ENCODE measurements around the gene ANKFY1. TPM values are rescaled to one million over a fixed set of nuclear protein-coding genes. Genes with fewer than 3 reads are reported as not detected.
"Not testable (repeated sequence)": the region's sequence is repeated elsewhere in the genome, so short reads cannot be mapped to it uniquely, and the experiment has no call there.

The ANKFY1 gene
- total RNA-seq, 1 donor from 2014 or later = 37.9 TPM

- DNase-seq = no peak
Measured at GRCh38 chr17:4219241-4219640, 44.5 kb downstream of the ANKFY1 start.

- DNase-seq = no peak
Measured at GRCh38 chr17:4215882-4216570, 47.8 kb downstream of the ANKFY1 start.

DNA sequence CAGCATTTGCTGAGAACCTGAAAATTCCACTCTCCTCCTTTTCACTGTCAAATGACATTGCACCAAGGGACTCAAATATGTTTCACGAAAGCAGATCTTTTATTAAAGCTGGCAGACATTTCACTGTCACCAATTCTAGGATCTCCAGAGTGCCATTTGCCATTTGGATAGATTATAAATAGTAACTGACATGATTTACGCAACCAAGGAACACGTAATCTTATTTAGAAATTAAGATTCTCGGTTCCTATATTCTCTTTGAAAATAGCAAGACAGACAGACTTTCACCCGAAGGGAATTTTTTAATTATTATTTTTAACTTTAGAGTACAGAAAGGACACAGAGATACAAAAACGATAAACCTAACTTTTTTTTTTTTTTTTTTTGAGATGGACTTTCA, 49.6 kb downstream of the ANKFY1 start:
- DNase-seq = no peak

DNA sequence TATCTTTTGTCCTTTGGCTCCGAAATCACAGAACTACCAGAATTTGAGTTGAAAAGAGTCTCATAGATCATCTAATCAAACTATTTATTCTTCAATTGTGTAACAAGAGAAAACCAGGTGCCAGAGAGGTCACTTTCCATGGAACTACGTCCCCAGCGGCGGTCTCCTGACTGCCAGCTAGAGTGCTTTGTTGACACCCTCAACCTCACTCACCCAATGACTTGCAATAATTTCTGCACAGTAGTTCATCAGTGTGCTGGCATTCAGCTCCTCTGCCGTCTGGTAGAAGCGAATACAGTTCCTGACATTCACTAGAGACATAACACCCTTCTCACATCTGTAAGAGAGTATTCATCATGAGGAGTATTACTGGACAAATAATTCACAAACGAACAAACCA, 54.2 kb downstream of the ANKFY1 start:
- no peak for DNase-seq

DNA sequence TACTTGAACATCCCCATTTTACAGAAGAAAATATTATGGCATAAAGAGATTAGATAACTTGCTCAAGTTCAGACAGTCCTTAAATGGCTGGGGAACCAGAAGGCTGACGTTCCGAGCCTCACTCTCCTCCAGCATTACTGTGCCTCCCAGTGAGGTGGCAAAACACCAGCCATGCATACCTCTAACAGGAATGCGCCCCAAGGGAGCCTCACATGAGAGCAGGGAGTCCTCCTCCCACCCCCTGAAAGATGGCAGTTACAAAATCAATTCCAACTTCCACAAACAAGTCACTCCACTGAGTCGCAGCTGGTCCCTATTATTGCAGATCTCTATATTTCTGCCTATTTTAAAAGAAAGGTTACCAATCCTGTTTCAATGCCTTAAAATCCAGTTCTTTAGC, 55.5 kb downstream of the ANKFY1 start:
- no peak for DNase-seq

GRCh38 chr17:4206962-4207361, 56.8 kb downstream of the ANKFY1 start:
- DNase-seq = no peak

DNA sequence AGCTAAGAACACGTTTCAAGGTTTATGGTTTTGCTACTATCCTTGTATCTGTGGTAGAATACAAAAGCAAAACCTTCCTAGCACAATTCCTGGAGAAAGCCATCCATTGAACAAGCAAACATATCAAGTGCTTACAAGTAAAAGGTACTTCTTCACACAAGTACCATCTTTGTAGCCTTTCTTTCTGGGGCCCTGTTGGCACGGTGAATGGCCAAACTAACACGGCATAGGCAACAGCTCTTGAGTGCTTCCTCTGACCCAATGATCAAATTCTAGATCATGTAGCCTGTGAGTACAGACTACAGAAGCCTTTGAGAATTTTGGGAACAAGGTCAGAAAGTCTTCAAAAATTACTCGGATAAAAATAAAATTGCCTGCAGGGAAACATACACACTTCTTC, 57.9 kb downstream of the ANKFY1 start:
- DNase-seq = no peak

DNA sequence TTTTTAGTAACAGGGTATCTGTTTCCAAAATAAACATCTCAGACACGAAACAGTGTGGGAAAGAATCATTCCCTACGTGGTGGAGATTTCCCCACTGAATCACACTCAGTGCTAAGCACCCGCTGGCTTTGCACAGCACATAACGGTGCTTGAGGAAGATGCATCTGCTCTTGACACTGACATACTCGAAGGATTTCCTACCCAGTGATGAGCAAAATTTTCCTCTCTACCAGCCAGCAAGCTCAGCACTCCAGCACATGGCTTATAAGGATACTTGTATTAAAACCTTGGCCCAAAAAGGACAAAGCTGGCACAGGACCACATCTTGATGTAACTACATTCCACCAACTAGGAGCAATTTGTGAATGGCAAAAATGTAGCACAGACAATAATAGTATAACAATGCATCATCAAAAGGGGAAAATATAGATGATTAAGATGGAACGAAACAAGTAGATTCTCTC, 59.0 kb downstream of the ANKFY1 start:
- DNase-seq = peak; percentile 90

DNA sequence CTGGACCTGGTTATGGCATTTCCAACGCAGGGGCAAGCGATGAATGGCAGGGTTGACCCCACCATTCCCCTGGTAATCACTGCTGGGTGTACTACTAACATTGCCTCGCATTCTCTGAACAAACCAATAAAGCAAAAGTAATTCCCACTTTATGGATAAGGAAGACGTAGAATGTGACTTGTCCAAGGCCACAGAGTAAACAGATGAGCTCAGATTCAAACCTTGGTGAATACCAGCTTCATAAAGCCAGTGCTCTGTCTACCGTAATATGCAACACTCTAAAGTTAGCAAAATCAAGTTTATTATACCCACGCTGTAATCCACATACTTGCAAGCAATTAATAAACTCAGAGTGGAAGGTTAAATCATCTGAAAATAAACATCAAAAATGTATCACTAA, 59.6 kb downstream of the ANKFY1 start:
- no peak for DNase-seq

DNA sequence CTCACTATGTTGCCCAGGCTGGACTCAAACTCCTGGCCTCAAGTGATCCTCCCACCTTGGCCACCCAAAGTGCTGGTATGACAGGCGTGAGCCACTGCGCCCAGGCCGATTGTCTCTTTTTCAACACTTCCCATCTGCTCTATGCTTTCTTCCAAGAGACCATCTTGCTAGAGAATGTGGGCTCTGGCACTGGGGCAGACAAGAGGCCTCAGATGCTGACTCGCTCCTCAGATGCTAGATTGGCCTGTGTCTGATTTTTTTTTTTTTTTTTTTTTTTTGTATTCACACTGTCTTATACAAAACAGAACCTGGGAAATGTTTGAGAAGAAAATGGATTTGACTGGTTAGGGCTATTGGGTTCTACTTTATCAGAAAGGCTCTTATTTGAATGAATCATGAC, 62.6 kb downstream of the ANKFY1 start:
- no peak for DNase-seq

DNA sequence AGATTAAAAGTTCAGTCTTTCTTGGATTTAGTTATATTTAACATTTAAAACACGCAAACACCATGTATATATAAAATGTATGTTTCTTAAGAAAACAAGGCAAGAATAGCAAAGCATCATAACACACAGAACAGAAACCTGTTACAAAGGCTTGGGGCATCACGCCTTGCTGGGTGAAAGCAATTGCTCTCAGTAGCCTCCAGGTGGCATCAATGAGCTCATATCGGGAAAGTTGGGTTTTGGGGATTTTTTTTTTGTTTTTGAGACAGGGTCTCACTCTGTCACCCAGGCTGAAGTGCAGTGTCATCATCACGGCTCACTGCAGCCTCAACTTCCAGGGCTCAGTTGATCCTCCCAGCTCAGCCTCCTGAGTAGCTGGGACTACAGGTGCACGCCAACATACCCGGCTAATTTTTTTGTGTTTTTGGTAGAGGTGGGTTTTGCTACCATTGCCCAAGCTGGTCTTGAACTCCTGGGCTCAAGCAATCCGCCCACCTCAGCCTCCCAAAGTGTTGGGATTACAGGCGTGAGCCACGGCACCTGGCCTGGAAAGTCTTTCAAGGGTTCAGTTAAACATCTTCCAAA, 63.9 kb downstream of the ANKFY1 start:
- DNase-seq = no peak

DNA sequence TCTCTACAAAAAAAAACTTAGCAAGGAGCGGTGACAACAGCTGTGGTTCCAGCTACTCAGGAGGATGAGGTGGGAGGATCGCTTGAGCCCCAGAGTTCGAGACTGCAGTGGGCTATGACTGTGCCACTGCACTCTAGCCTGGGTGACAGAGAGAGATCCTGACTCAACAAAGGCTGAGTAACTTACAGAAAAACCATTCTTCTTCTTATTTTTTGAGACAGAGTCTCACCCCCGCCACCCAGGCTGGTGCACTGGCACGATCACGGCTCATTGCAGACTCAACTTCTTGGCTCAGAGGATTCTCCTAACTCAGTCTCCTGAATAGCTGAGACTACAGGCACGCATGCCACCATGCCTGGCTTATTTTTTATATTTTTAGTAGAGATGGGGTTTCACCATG, 64.8 kb downstream of the ANKFY1 start:
- DNase-seq = no peak

DNA sequence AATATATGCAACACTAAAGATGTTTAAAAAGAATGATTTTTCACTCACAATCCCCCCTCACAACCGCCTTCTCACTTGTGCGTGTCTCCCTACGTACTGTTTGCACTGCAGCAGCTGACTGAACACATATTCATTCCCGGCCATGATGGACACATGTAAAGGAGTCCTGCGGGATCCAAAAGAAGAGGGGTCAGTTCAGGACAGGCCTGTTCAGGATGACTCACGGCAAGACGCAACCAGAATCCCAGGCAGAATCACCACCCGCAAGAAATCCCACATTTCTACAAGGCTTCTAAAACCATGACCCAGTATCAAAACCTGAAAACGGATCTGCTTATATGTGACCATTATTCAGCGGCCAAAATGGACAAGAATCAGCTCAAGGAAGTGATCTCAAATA, 68.5 kb downstream of the ANKFY1 start:
- no peak for DNase-seq

DNA sequence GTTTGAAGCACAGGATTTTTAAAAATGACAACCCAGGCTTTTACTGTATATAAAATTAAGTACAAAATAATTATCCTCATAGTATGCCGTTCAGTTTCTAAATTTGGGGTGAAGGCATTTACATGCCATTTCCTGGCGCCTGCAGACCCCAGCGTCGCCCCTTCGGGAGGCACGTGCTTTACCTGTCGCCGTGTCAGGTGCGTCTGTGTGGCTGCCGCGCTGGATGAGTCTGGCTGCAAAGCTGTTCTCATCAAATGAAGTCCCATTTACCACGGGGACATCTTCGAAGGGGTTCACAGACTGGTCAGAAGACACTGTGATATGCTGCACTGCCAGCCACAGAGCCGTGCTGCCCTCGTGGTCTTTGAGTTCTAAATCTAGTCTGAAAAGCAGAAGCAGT, 69.0 kb downstream of the ANKFY1 start:
- DNase-seq = no peak

DNA sequence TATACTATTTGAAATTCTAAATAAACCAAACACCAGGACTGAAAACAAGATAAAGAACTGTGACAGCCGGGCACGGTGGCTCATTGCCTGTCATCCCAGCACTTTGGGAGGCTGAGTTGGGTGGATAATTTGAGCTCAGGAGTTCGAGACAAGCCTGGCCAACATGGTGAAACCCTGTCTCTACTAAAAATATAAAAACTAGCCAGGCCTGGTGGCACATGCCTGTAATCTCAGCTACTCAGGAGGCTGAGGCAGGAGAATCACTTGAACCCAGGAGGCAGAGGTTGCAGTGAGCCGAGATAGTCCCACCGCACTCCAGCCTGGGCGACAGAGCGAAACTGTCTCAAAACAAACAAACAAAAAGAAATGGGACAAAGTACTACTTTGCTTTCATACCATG, 73.0 kb downstream of the ANKFY1 start:
- DNase-seq = not testable (repeated sequence)

DNA sequence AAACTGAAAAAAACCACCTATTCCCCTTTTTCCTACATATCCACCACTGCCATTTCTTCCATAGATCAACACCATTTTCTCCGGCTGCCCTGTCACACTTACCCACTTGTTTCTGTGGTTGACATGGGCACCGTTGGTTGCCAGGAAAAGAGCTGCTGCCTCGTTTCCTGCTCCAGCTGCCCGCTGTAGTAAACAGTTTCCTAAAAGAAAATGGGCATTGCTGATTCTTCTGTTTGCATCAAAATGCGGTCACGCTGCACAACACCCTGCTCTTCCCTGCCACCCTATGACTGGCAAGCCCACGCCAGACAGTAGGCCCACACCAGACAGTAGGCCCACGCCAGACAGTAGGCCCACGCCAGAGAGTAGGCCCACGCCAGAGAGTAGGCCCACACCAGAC, 74.5 kb downstream of the ANKFY1 start:
- DNase-seq = no peak

DNA sequence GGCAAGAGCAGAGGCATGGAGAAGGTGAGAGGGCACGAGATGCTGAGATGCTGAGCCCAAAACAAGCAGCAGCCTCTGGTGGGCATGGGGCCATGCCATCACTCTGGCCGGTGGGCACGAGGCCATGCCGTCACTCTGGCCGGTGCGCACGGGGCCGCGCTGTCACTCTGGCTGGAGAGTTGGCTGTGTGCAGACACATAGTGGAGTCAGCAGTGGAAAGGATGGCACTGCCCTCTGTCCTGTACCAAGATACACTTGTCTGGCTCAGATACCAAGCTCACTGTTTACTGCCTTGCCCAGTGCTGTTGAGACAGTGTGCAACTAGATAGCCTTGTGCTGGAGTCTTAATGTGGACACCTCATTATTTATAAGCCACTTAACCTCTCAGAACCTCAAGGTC, 75.7 kb downstream of the ANKFY1 start:
- DNase-seq = no peak

DNA sequence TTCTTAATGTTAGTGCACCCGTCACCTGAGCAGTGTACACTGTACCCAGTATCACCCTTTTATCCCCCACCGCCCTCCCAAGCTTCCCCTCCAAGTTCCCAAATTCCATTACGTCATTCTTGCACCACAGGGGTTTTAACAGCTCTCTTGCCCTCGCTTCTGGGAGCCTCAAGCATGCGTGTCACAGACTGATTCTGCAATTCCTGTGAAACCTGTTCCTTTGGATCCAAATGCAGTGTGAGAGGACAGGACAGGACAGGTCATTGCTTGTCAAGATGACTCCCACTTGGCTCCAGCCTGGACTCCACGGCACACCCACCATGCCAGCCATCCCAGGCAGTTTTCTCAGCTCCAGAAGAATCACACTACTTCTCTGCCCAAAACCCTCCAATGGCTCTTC, 76.7 kb downstream of the ANKFY1 start:
- peak; percentile 46 for DNase-seq

GRCh38 chr17:4186357-4186881, 77.4 kb downstream of the ANKFY1 start:
- no peak for DNase-seq

DNA sequence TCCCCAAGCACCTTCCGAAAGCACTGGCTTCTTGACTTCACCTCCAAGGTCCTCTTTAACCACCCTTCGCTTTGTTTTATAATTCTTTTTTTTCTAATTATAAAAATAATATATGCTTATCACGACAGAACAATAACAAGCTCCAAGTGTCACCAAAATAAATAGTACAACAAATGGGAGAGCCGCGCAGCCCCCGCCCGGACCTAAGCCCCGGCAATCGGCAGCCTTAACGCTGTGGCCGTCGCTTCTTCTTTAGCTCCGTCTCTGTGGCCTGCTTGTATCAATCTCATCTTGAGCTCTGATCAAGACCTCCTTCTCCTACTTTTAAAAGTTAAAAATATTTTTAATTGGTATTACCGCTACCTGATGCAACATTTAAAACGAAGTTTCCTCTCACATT, 78.1 kb downstream of the ANKFY1 start:
- no peak for DNase-seq

DNA sequence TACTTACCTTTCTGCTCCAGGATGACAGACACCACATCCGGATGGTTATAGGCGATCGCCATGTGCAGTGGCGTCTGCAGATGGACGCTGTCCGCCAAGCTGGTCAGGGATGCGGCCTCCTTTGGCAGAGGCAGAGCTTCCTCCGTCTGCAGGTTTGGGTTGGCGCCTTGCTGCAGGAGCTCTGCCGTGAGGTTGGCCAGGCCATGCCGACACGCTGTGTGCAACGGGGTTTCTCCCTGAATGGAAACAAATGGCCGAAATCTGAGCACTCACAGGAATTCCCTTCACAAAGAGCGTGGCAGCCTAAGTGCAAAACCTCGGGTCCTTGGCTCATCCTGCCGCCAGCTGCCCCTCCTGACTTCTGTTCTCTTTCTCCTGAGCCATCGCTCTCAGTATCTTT, 79.0 kb downstream of the ANKFY1 start:
- no peak for DNase-seq

DNA sequence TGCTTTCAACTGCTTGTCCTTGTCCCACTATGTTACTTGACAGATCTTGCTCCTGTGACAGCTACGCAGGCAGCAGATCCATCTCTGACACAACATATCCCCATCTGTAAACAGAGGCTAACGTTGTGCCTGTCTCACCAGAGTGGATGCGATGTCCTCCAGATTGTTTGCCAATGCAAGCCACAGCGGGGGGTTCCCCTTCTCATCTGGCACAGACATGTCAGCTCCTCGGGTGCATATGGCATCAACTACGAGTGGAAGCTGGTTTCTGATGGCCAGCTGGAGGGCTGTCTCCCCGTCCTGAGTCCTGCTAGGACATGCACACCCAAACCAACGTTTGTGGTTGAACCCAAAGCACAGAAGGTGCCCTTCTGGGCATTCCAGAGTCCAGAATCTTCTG, 81.7 kb downstream of the ANKFY1 start:
- DNase-seq = no peak

DNA sequence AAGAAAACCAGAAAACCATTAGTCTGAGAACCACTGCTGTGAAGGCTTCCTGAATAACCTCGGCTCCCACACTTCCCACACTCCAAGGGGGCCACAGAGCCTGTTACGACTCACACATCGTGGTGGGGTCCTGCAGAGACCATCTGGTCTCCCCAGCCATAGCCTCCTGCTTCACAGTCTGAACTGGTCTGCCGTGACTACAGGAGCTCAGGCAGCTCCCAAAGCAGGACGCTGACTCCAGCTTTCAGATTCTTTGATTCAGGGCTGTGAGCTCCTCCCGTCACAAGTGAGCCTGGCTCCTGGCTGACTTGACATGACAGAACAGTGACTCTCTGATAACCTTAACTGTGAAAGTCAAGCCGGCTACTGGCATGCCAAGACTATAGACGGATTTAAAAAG, 83.0 kb downstream of the ANKFY1 start:
- no peak for DNase-seq

GRCh38 chr17:4179071-4179470, 84.7 kb downstream of the ANKFY1 start:
- DNase-seq = no peak
